ENCODE data around the gene MACC1. TPM values are rescaled to one million over a fixed set of nuclear protein-coding genes. Genes with fewer than 3 reads are reported as not detected.
A peak's percentile ranks its signal among the peaks of the same experiment; 100 is the strongest.

Gene MACC1
- total RNA-seq: 0.29 and 0.36 TPM in 2 replicates

GRCh38 chr7:20217193-20217948, at the start of gene MACC1:
MACC1 (minus strand) TSS chr7:20217384; CDS start chr7:20161862, 55,522 bp downstream.
- H3K4me3 ChIP-seq (ENCODE audit: insufficient read depth, low read length): no peak within 1 kb of the TSS
- no peaks in the 10 kb centered on the region for H3K27me3 ChIP-seq (ENCODE audit: insufficient read depth, low read length)
- no peaks in the 10 kb centered on the region for H3K36me3 ChIP-seq (ENCODE audit: insufficient read depth, low read length)
- H4K20me1 ChIP-seq (ENCODE audit: insufficient read depth, low read length): no peaks in the 10 kb centered on the region
- H3K4me1 ChIP-seq (ENCODE audit: insufficient read depth, low read length): peaks cover 27% of the 10 kb centered on the region
- H3K9me3 ChIP-seq (ENCODE audit: low read depth, low read length): no peaks in the 10 kb centered on the region
- no peak within 1 kb of the TSS for H2AFZ ChIP-seq (ENCODE audit: low read length)
- no peak within 1 kb of the TSS for H3K27ac ChIP-seq (ENCODE audit: low read depth, low read length)
- no peaks in the 10 kb centered on the region for H3K79me2 ChIP-seq (ENCODE audit: insufficient read depth, low read length)
- no peak within 1 kb of the TSS for H3K4me2 ChIP-seq (ENCODE audit: insufficient read depth, low read length)
- DNase-seq (ENCODE audit: insufficient read length, low spot score, missing footprints): no peak
- TF ChIP-seq CTCF (IDR thresholded peaks at IDR 0.05; ENCODE audit: extremely low read depth, low read depth, low read length): no peak

GRCh38 chr7:20264623-20265022, 47.4 kb upstream of the MACC1 start:
- Histone ChIP-seq H3K27me3 (ENCODE audit: insufficient read depth, low read length) (no peaks in the 10 kb centered on the region), H2AFZ (ENCODE audit: low read length) (no peak overlapping the region), H4K20me1 (ENCODE audit: insufficient read depth, low read length) (no peaks in the 10 kb centered on the region), H3K79me2 (ENCODE audit: insufficient read depth, low read length) (no peaks in the 10 kb centered on the region), H3K9me3 (ENCODE audit: low read depth, low read length) (no peaks in the 10 kb centered on the region), H3K4me1 (ENCODE audit: insufficient read depth, low read length) (peaks cover 5% of the 10 kb centered on the region), H3K4me2 (ENCODE audit: insufficient read depth, low read length) (no peak overlapping the region), H3K4me3 (ENCODE audit: insufficient read depth, low read length) (no peak overlapping the region), H3K36me3 (ENCODE audit: insufficient read depth, low read length) (no peaks in the 10 kb centered on the region), H3K27ac (ENCODE audit: low read depth, low read length) (no peak overlapping the region)
- no peak for DNase-seq (ENCODE audit: insufficient read length, low spot score, missing footprints)
- TF ChIP-seq CTCF (IDR thresholded peaks at IDR 0.05; ENCODE audit: extremely low read depth, low read depth, low read length): no peak

- Histone ChIP-seq H3K27me3 (ENCODE audit: insufficient read depth, low read length) (no peaks in the 10 kb centered on the region), H2AFZ (ENCODE audit: low read length) (no peak overlapping the region), H3K36me3 (ENCODE audit: insufficient read depth, low read length) (no peaks in the 10 kb centered on the region), H3K27ac (ENCODE audit: low read depth, low read length) (no peak overlapping the region), H3K9me3 (ENCODE audit: low read depth, low read length) (no peaks in the 10 kb centered on the region), H4K20me1 (ENCODE audit: insufficient read depth, low read length) (no peaks in the 10 kb centered on the region), H3K79me2 (ENCODE audit: insufficient read depth, low read length) (no peaks in the 10 kb centered on the region), H3K4me1 (ENCODE audit: insufficient read depth, low read length) (no peaks in the 10 kb centered on the region), H3K4me2 (ENCODE audit: insufficient read depth, low read length) (no peak overlapping the region), H3K4me3 (ENCODE audit: insufficient read depth, low read length) (no peak overlapping the region)
- peak; percentile 31 for DNase-seq (ENCODE audit: insufficient read length, low spot score, missing footprints)
- TF ChIP-seq CTCF (IDR thresholded peaks at IDR 0.05; ENCODE audit: extremely low read depth, low read depth, low read length): no peak
Measured at GRCh38 chr7:20260223-20260622, 43.0 kb upstream of the MACC1 start.

- no peak for TF ChIP-seq CTCF (IDR thresholded peaks at IDR 0.05; ENCODE audit: extremely low read depth, low read depth, low read length)
- H2AFZ ChIP-seq (ENCODE audit: low read length): no peak overlapping the region
- H3K27ac ChIP-seq (ENCODE audit: low read depth, low read length): no peak overlapping the region
- H3K36me3 ChIP-seq (ENCODE audit: insufficient read depth, low read length): no peaks in the 10 kb centered on the region
- H3K4me2 ChIP-seq (ENCODE audit: insufficient read depth, low read length): no peak overlapping the region
- H3K79me2 ChIP-seq (ENCODE audit: insufficient read depth, low read length): no peaks in the 10 kb centered on the region
- H4K20me1 ChIP-seq (ENCODE audit: insufficient read depth, low read length): no peaks in the 10 kb centered on the region
- no peak for DNase-seq (ENCODE audit: insufficient read length, low spot score, missing footprints)
- no peaks in the 10 kb centered on the region for H3K27me3 ChIP-seq (ENCODE audit: insufficient read depth, low read length)
- no peaks in the 10 kb centered on the region for H3K4me1 ChIP-seq (ENCODE audit: insufficient read depth, low read length)
- H3K4me3 ChIP-seq (ENCODE audit: insufficient read depth, low read length): no peak overlapping the region
- no peaks in the 10 kb centered on the region for H3K9me3 ChIP-seq (ENCODE audit: low read depth, low read length)
Measured at GRCh38 chr7:20257212-20257611, 40.0 kb upstream of the MACC1 start.
